Prostate gland (tissue), 2 donors: ENCODE measurements around the gene UTP4. TPM values are rescaled to one million over a fixed set of nuclear protein-coding genes. Genes with fewer than 3 reads are reported as not detected.

Experiments used
- DNase-seq: peaks from one replicate; pipeline ENCODE4 v3.0.0-alpha.2; 2019; ENCODE audit warnings: low spot score
- H3K27ac ChIP-seq, 2 donors: fragments of 200-600 bp; sonication (generic); 2 replicates each; pipeline ENCODE4 v1.5.1; 2017 to 2019
- H3K27me3 ChIP-seq: fragments of 200-600 bp; sonication (generic); replicated peaks from 2 replicates; pipeline ENCODE4 v1.5.1; 2019; ENCODE audit not compliant: insufficient read depth
- H3K36me3 ChIP-seq, 2 donors: fragments of 200-600 bp; sonication (generic); 1 replicate in 1 of 2; 2 replicates in 1 of 2; pipeline versions ENCODE4 v1.5.1 to v1.8.1; 2017 to 2019
- H3K4me1 ChIP-seq: fragments of 200-600 bp; sonication (generic); replicated peaks from 2 replicates; pipeline ENCODE4 v1.5.1; 2019
- H3K4me3 ChIP-seq, 2 donors: fragments of 200-600 bp; sonication (generic); 2 replicates each; pipeline ENCODE4 v1.5.1; 2017 to 2019
- H3K9me3 ChIP-seq: fragments of 200-600 bp; sonication (generic); 2 replicates; pipeline ENCODE4 v1.5.1; 2017
- CTCF ChIP-seq, 4 experiments: fragments of 200-600 bp in 2 of 4; fragments of 450-650 bp in 2 of 4; sonication (generic) in 2 of 4; IDR thresholded peaks; 1 replicate in 3 of 4; 2 replicates in 1 of 4; pipeline ENCODE4 v1.5.1; 2016 to 2019; ENCODE audit warnings: antibody characterized with exemption in 4 of 4, mild to moderate bottlenecking in 2 of 4, moderate library complexity in 2 of 4
- POLR2A ChIP-seq: fragments of 450-650 bp; IDR thresholded peaks from one replicate; pipeline ENCODE4 v1.6.1; 2016; ENCODE audit warnings: antibody characterized with exemption, mild to moderate bottlenecking
- POLR2AphosphoS5 ChIP-seq: sonication (generic); formaldehyde crosslinking; IDR thresholded peaks from one replicate; pipeline ENCODE4 v1.6.1; 2017; ENCODE audit warnings: antibody characterized with exemption
- WGBS: methylation state at CpG from one replicate; pipeline ENCODE4 v1.1.5; 2018; 5-methylcytosine and 5-hydroxymethylcytosine counted together
- intact Hi-C: fragments of 100-400 bp; cut with DNase I; formaldehyde crosslinking; loops from one replicate; pipeline ENCODE4 v1.14.2; 2022
- total RNA-seq, 2 donors: library from RNA; depleted of rRNA; stranded (reverse); fragments of >200 nt; gene quantifications; one replicate each; pipeline ENCODE4 v1.1.0, GENCODE V29; 2016

UTP4 gene
- total RNA-seq: 10 to 100 TPM; 18.4 to 51.0 TPM

GRCh38 chr16:69132424-69133252, at the start of gene UTP4, which contains the start of gene CHTF8:
UTP4 (plus strand) TSS chr16:69132649; CDS start chr16:69133460, 811 bp downstream.
CHTF8 (minus strand) TSS chr16:69132588; CDS start chr16:69121458, 11,130 bp downstream.
- H3K4me3 ChIP-seq: peak within 1 kb of the TSS; percentile 91 to 97
- no peaks in the 10 kb centered on the region for H3K36me3 ChIP-seq
- under 1% methylated on average over 52 of the region's 78 CpGs for whole genome bisulfite sequencing
- intact Hi-C loops: loop anchor here (2.0 kb wide), 1 partner anchor 56 kb away; no protein-coding TSS in a partner anchor
- TF ChIP-seq POLR2AphosphoS5 (peak; percentile 76), POLR2A (peak; percentile 81), CTCF (IDR thresholded peaks at IDR 0.05) (peak in 2 of 4 experiments; percentile 13 to 29)
- peaks cover 13% of the 10 kb centered on the region for H3K4me1 ChIP-seq
- peak; percentile 83 for DNase-seq
- H3K27ac ChIP-seq: peak within 1 kb of the TSS; percentile 86 to 97
- no peaks in the 10 kb centered on the region for H3K9me3 ChIP-seq
- H3K27me3 ChIP-seq: no peaks in the 10 kb centered on the region

DNA sequence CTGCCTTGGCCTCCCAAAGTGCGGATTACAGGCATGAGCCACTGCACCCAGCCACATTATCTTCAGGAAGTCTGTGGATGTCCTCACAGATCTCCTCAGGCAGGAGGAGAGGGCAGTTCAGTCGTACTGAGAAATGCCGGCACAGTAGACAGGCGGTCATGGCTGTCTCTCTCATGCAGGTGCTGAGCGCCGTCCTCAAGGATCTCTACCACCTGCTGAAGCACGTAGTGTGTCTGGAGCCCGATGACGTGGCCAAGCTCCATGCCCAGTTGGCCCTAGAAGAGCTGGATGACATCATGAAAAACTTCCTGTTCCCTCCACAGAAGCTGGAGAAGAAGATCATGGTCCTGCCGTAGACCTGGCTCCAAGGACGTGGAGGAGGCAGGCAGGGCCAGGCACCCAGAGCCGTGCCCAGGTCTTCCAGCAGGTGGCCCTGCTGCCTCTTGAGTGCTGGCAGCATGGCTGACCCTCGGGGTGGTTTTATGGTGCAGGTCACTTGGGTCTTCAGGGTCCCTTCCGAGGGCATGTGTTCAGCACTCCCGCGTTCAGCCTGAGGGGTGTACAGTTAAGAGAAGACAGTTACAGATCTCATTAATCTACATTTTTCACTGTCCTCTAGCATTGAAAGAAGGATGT, 49.0 kb upstream of the UTP4 start:
- WGBS: 93% methylated on average over 14 of the region's 16 CpGs
- Histone ChIP-seq H3K9me3 (no peaks in the 10 kb centered on the region), H3K4me3 (no peak overlapping the region), H3K27me3 (no peaks in the 10 kb centered on the region), H3K4me1 (no peaks in the 10 kb centered on the region), H3K27ac (no peak overlapping the region), H3K36me3 (no peaks in the 10 kb centered on the region)
- TF ChIP-seq POLR2AphosphoS5 (no peak), CTCF (IDR thresholded peaks at IDR 0.05) (no peak), POLR2A (no peak)
- intact Hi-C loops: no loop called here
- no peak for DNase-seq

GRCh38 chr16:69084289-69084688, 48.2 kb upstream of the UTP4 start:
- Histone ChIP-seq H3K27ac (no peak overlapping the region), H3K36me3 (no peaks in the 10 kb centered on the region), H3K4me3 (no peak overlapping the region), H3K27me3 (no peaks in the 10 kb centered on the region), H3K4me1 (peaks cover 4% of the 10 kb centered on the region), H3K9me3 (no peaks in the 10 kb centered on the region)
- no peak for TF ChIP-seq POLR2A
- TF ChIP-seq POLR2AphosphoS5: no peak
- TF ChIP-seq CTCF (IDR thresholded peaks at IDR 0.05): no peak
- intact Hi-C loops: no loop called here
- no peak for DNase-seq
- WGBS: 47% methylated on average over 2 of the region's 2 CpGs

DNA sequence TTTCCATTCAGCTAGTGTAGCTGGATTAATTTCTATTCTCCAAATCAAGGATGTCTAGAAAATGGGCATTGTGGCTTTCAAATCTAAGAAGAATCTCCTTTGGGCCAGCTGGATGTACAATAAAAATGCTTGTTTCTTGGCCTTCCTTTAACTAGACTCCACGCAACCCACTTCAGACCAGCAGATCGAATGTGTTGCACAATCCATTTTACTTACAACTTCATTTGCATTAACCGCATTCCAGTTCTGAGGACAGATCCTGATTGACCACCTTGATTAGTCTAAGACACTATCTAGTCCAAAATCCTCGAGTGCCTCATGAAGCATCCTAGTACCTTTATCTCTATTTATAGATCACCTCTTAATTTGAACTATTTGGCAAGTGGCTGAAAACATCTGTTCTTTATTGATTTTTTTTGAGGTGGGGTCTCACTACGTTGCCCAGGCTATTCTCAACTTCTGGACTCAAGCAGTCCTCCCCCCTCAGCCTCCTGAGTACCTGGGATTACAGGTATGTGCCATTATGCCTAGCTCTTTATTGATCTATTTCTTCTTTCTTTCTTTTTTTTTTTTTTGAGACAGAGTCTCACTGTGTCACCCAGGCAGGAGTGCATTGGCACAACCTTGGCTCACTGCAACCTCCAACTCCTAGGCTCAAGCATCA, 47.3 kb upstream of the UTP4 start:
- Histone ChIP-seq H3K27ac (no peak overlapping the region), H3K9me3 (no peaks in the 10 kb centered on the region), H3K36me3 (no peaks in the 10 kb centered on the region), H3K27me3 (no peaks in the 10 kb centered on the region), H3K4me3 (no peak overlapping the region), H3K4me1 (peaks cover 7% of the 10 kb centered on the region)
- intact Hi-C loops: no loop called here
- DNase-seq: no peak
- TF ChIP-seq POLR2AphosphoS5 (no peak), POLR2A (no peak)
- WGBS: 77% methylated on average over 5 of the region's 5 CpGs

DNA sequence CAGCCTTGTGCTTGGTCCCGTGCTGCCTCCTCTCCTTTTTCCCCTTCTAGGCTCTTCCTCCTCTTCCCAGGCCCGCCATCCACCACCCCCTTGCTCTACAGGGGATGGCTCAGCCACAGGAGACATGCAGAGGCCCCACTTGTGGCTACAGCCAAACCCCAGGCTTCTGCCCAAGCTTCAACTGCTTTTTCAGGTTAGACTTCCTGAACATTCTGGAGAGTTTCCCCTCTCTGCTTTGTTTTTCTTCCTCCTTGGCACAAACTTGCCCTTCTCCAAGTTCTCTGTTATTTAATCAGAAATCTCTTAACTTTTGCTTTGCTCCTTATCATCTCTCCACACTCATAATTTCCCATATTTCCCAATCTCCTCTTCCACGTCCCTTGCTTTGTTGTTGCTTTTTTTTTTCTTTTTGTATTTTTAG, 45.3 kb upstream of the UTP4 start:
- Histone ChIP-seq H3K4me3 (no peak overlapping the region), H3K27me3 (no peaks in the 10 kb centered on the region), H3K27ac (peak overlapping the region; percentile 63 to 82), H3K36me3 (no peaks in the 10 kb centered on the region), H3K4me1 (peaks cover 7% of the 10 kb centered on the region), H3K9me3 (no peaks in the 10 kb centered on the region)
- TF ChIP-seq CTCF (IDR thresholded peaks at IDR 0.05): no peak
- TF ChIP-seq POLR2AphosphoS5: peak; percentile 69
- intact Hi-C loops: no loop called here
- DNase-seq: no peak
- 46% methylated on average over 3 of the region's 3 CpGs for WGBS
